ENCODE results near the gene PIP5K1C.
A peak's percentile ranks its signal among the peaks of the same experiment; 100 is the strongest.

The PIP5K1C gene

GRCh38 chr19:3691726-3692125 lies 8.5 kb downstream of the PIP5K1C start:
- Histone ChIP-seq H3K9me3 (ENCODE audit: control insufficient read depth, insufficient read depth, low read length) (no peaks in the 10 kb centered on the region), H3K4me1 (ENCODE audit: control insufficient read depth, insufficient read depth, low read length) (peaks cover 14% of the 10 kb centered on the region), H3K4me3 (ENCODE audit: low read depth, low read length) (no peak overlapping the region), H3K27me3 (ENCODE audit: control insufficient read depth, insufficient read depth, low read length) (no peaks in the 10 kb centered on the region), H3K36me3 (ENCODE audit: control insufficient read depth, insufficient read depth, low read length) (no peaks in the 10 kb centered on the region), H3K27ac (ENCODE audit: low read depth, low read length) (no peak overlapping the region), H3K9ac (ENCODE audit: low read depth, low read length) (no peak overlapping the region)

- H3K27me3 ChIP-seq (ENCODE audit: control insufficient read depth, insufficient read depth, low read length), result no peaks in the 10 kb centered on the region
- H3K36me3 ChIP-seq (ENCODE audit: control insufficient read depth, insufficient read depth, low read length), result no peaks in the 10 kb centered on the region
- peaks cover 14% of the 10 kb centered on the region for H3K4me1 ChIP-seq (ENCODE audit: control insufficient read depth, insufficient read depth, low read length)
- no peak overlapping the region for H3K27ac ChIP-seq (ENCODE audit: low read depth, low read length)
- no peak overlapping the region for H3K9ac ChIP-seq (ENCODE audit: low read depth, low read length)
- no peaks in the 10 kb centered on the region for H3K9me3 ChIP-seq (ENCODE audit: control insufficient read depth, insufficient read depth, low read length)
- no peak overlapping the region for H3K4me3 ChIP-seq (ENCODE audit: low read depth, low read length)
Measured at GRCh38 chr19:3691372-3691716, 8.9 kb downstream of the PIP5K1C start.

- H3K27ac ChIP-seq (ENCODE audit: low read depth, low read length), result no peak overlapping the region
- no peak overlapping the region for H3K9ac ChIP-seq (ENCODE audit: low read depth, low read length)
- H3K9me3 ChIP-seq (ENCODE audit: control insufficient read depth, insufficient read depth, low read length), result no peaks in the 10 kb centered on the region
- no peak overlapping the region for H3K4me3 ChIP-seq (ENCODE audit: low read depth, low read length)
- no peaks in the 10 kb centered on the region for H3K36me3 ChIP-seq (ENCODE audit: control insufficient read depth, insufficient read depth, low read length)
- H3K4me1 ChIP-seq (ENCODE audit: control insufficient read depth, insufficient read depth, low read length), result peaks cover 14% of the 10 kb centered on the region
- H3K27me3 ChIP-seq (ENCODE audit: control insufficient read depth, insufficient read depth, low read length), result no peaks in the 10 kb centered on the region
Measured at GRCh38 chr19:3690551-3691371, 9.5 kb downstream of the PIP5K1C start.

GRCh38 chr19:3687774-3688706 lies 12.2 kb downstream of the PIP5K1C start:
- peak overlapping the region; percentile 87 for H3K27ac ChIP-seq (ENCODE audit: low read depth, low read length)
- H3K4me3 ChIP-seq (ENCODE audit: low read depth, low read length), result peak overlapping the region; percentile 54
- peak overlapping the region; percentile 61 for H3K9ac ChIP-seq (ENCODE audit: low read depth, low read length)
- H3K4me1 ChIP-seq (ENCODE audit: control insufficient read depth, insufficient read depth, low read length), result peaks cover 22% of the 10 kb centered on the region
- H3K36me3 ChIP-seq (ENCODE audit: control insufficient read depth, insufficient read depth, low read length), result peaks cover 5% of the 10 kb centered on the region
- no peaks in the 10 kb centered on the region for H3K27me3 ChIP-seq (ENCODE audit: control insufficient read depth, insufficient read depth, low read length)
- peaks cover 6% of the 10 kb centered on the region; the same call in 1 of the 2 replicates for H3K9me3 ChIP-seq (ENCODE audit: control insufficient read depth, insufficient read depth, low read length)

- Histone ChIP-seq H3K27ac (ENCODE audit: low read depth, low read length) (peak overlapping the region; percentile 87), H3K9me3 (ENCODE audit: control insufficient read depth, insufficient read depth, low read length) (peaks cover 6% of the 10 kb centered on the region; the same call in 1 of the 2 replicates), H3K4me3 (ENCODE audit: low read depth, low read length) (peak overlapping the region; percentile 54), H3K36me3 (ENCODE audit: control insufficient read depth, insufficient read depth, low read length) (peaks cover 5% of the 10 kb centered on the region), H3K9ac (ENCODE audit: low read depth, low read length) (no peak overlapping the region; the same call in 1 of the 2 replicates), H3K27me3 (ENCODE audit: control insufficient read depth, insufficient read depth, low read length) (no peaks in the 10 kb centered on the region), H3K4me1 (ENCODE audit: control insufficient read depth, insufficient read depth, low read length) (peaks cover 24% of the 10 kb centered on the region)
Measured at GRCh38 chr19:3687393-3687773, 12.9 kb downstream of the PIP5K1C start.

GRCh38 chr19:3684817-3685410 lies 15.4 kb downstream of the PIP5K1C start:
- Histone ChIP-seq H3K9me3 (ENCODE audit: control insufficient read depth, insufficient read depth, low read length) (peaks cover 6% of the 10 kb centered on the region; the same call in 1 of the 2 replicates), H3K4me1 (ENCODE audit: control insufficient read depth, insufficient read depth, low read length) (peaks cover 39% of the 10 kb centered on the region), H3K9ac (ENCODE audit: low read depth, low read length) (no peak overlapping the region), H3K27ac (ENCODE audit: low read depth, low read length) (no peak overlapping the region), H3K27me3 (ENCODE audit: control insufficient read depth, insufficient read depth, low read length) (no peaks in the 10 kb centered on the region), H3K4me3 (ENCODE audit: low read depth, low read length) (no peak overlapping the region), H3K36me3 (ENCODE audit: control insufficient read depth, insufficient read depth, low read length) (peaks cover 5% of the 10 kb centered on the region)

- H3K4me3 ChIP-seq (ENCODE audit: low read depth, low read length), result no peak overlapping the region
- no peak overlapping the region for H3K9ac ChIP-seq (ENCODE audit: low read depth, low read length)
- peak overlapping the region; percentile 92 for H3K27ac ChIP-seq (ENCODE audit: low read depth, low read length)
Measured at GRCh38 chr19:3684054-3684816, 16.0 kb downstream of the PIP5K1C start.

GRCh38 chr19:3683405-3684053 lies 16.7 kb downstream of the PIP5K1C start:
- peak overlapping the region; percentile 92 for H3K27ac ChIP-seq (ENCODE audit: low read depth, low read length)

More at GRCh38 chr19:3684054-3684816, 16.0 kb downstream of the PIP5K1C start:
- H3K4me1 ChIP-seq (ENCODE audit: control insufficient read depth, insufficient read depth, low read length), result peaks cover 39% of the 10 kb centered on the region
- no peaks in the 10 kb centered on the region for H3K27me3 ChIP-seq (ENCODE audit: control insufficient read depth, insufficient read depth, low read length)
- H3K9me3 ChIP-seq (ENCODE audit: control insufficient read depth, insufficient read depth, low read length), result peaks cover 6% of the 10 kb centered on the region; the same call in 1 of the 2 replicates
- peaks cover 5% of the 10 kb centered on the region for H3K36me3 ChIP-seq (ENCODE audit: control insufficient read depth, insufficient read depth, low read length)

GRCh38 chr19:3682741-3683404 lies 17.4 kb downstream of the PIP5K1C start:
- Histone ChIP-seq H3K36me3 (ENCODE audit: control insufficient read depth, insufficient read depth, low read length) (peaks cover 5% of the 10 kb centered on the region), H3K27ac (ENCODE audit: low read depth, low read length) (peak overlapping the region; percentile 92), H3K9ac (ENCODE audit: low read depth, low read length) (no peak overlapping the region), H3K4me1 (ENCODE audit: control insufficient read depth, insufficient read depth, low read length) (peaks cover 31% of the 10 kb centered on the region), H3K4me3 (ENCODE audit: low read depth, low read length) (no peak overlapping the region), H3K9me3 (ENCODE audit: control insufficient read depth, insufficient read depth, low read length) (peaks cover 6% of the 10 kb centered on the region; the same call in 1 of the 2 replicates), H3K27me3 (ENCODE audit: control insufficient read depth, insufficient read depth, low read length) (no peaks in the 10 kb centered on the region)

More at GRCh38 chr19:3683405-3684053, 16.7 kb downstream of the PIP5K1C start:
- Histone ChIP-seq H3K9ac (ENCODE audit: low read depth, low read length) (no peak overlapping the region), H3K4me1 (ENCODE audit: control insufficient read depth, insufficient read depth, low read length) (peaks cover 37% of the 10 kb centered on the region), H3K27me3 (ENCODE audit: control insufficient read depth, insufficient read depth, low read length) (no peaks in the 10 kb centered on the region), H3K36me3 (ENCODE audit: control insufficient read depth, insufficient read depth, low read length) (peaks cover 5% of the 10 kb centered on the region), H3K9me3 (ENCODE audit: control insufficient read depth, insufficient read depth, low read length) (peaks cover 6% of the 10 kb centered on the region; the same call in 1 of the 2 replicates), H3K4me3 (ENCODE audit: low read depth, low read length) (no peak overlapping the region)
